Stimulated activated CD4-positive, alpha-beta T cell treated with anti-CD3 and anti-CD28 coated beads, Interleukin-4, amount 100 ng/mL, for 4 hours (primary cell): ENCODE data around the gene TBX10.
"Not testable (repeated sequence)": the region's sequence is repeated elsewhere in the genome, so short reads cannot be mapped to it uniquely, and the experiment has no call there.

Experiments
- DNase-seq, 2 experiments: peaks; one replicate each; pipeline ENCODE4 v3.0.0-alpha.2; 2020

Gene TBX10

GRCh38 chr11:67639438-67639859, at the start of gene TBX10:
TSS of gene TBX10 (minus strand) at chr11:67639763. CDS start at chr11:67639472, 291 bp downstream.
- DNase-seq, result no peak

GRCh38 chr11:67689178-67689577, 49.6 kb upstream of the TBX10 start:
- no peak for DNase-seq

GRCh38 chr11:67687986-67688385, 48.4 kb upstream of the TBX10 start:
- no peak for DNase-seq

GRCh38 chr11:67685641-67686332, 46.2 kb upstream of the TBX10 start:
- DNase-seq, result not testable (repeated sequence)

- not testable (repeated sequence) for DNase-seq
These were observed 42.8 kb upstream of the TBX10 start for GRCh38 chr11:67682126-67683034.

GRCh38 chr11:67680696-67681470, 41.3 kb upstream of the TBX10 start:
- no peak for DNase-seq

GRCh38 chr11:67675058-67675747, 35.6 kb upstream of the TBX10 start:
- no peak for DNase-seq

GRCh38 chr11:67674442-67674871, 34.9 kb upstream of the TBX10 start, which contains the start of gene ALDH3B2:
TSS of gene ALDH3B2 (minus strand) at chr11:67674623. CDS start at chr11:67666935, 7,688 bp downstream.
- no peak for DNase-seq

GRCh38 chr11:67673902-67674301, 34.3 kb upstream of the TBX10 start:
- no peak for DNase-seq

- no peak for DNase-seq
These were observed 33.8 kb upstream of the TBX10 start for GRCh38 chr11:67673358-67673757.

GRCh38 chr11:67671211-67671520, 31.6 kb upstream of the TBX10 start:
- no peak for DNase-seq

- DNase-seq, result no peak
These were observed 31.0 kb upstream of the TBX10 start for GRCh38 chr11:67670316-67671210.

GRCh38 chr11:67668192-67668551, 28.6 kb upstream of the TBX10 start:
- DNase-seq, result no peak

- no peak for DNase-seq
These were observed 28.1 kb upstream of the TBX10 start for GRCh38 chr11:67667490-67668191.

GRCh38 chr11:67666676-67667489, 27.3 kb upstream of the TBX10 start:
- no peak for DNase-seq

- DNase-seq, result no peak
These were observed 26.7 kb upstream of the TBX10 start for GRCh38 chr11:67666303-67666645.

- DNase-seq, result no peak
These were observed 26.2 kb upstream of the TBX10 start for GRCh38 chr11:67665541-67666302.

- no peak for DNase-seq
These were observed 25.4 kb upstream of the TBX10 start for GRCh38 chr11:67664696-67665540.
